Measurements from ENCODE around the gene PATE2.

Gene PATE2

GRCh38 chr11:125790825-125791224, 12.2 kb upstream of the PATE2 start:
- POLR2A ChIA-PET = no interaction called here
- CTCF ChIA-PET = no interaction called here
- no peaks in the 10 kb centered on the region for H3K9me3 ChIP-seq (ENCODE audit: control insufficient read depth, insufficient read depth, low read depth, low read length)
- H3K36me3 ChIP-seq (ENCODE audit: control insufficient read depth in 2 of 2, insufficient read depth in 1 of 2, low read length in 2 of 2) = no peaks in the 10 kb centered on the region
- H3K4me3 ChIP-seq (ENCODE audit: low read depth, low read length) = no peak overlapping the region
- TF ChIP-seq ZNF610 (tag by site-specific recombination; IDR thresholded peaks at IDR 0.05; ENCODE audit: borderline replicate concordance) = no peak
- TF ChIP-seq ZNF596 (tag by site-specific recombination; IDR thresholded peaks at IDR 0.05) = no peak
- TF ChIP-seq ZNF423 (tag by site-specific recombination; IDR thresholded peaks at IDR 0.05) = no peak
- no peak for TF ChIP-seq ZNF549 (tag by site-specific recombination; IDR thresholded peaks at IDR 0.05)
- TF ChIP-seq ZNF433 (tag by site-specific recombination; IDR thresholded peaks at IDR 0.05; ENCODE audit: low read depth) = no peak
- TF ChIP-seq, protein P1, sequence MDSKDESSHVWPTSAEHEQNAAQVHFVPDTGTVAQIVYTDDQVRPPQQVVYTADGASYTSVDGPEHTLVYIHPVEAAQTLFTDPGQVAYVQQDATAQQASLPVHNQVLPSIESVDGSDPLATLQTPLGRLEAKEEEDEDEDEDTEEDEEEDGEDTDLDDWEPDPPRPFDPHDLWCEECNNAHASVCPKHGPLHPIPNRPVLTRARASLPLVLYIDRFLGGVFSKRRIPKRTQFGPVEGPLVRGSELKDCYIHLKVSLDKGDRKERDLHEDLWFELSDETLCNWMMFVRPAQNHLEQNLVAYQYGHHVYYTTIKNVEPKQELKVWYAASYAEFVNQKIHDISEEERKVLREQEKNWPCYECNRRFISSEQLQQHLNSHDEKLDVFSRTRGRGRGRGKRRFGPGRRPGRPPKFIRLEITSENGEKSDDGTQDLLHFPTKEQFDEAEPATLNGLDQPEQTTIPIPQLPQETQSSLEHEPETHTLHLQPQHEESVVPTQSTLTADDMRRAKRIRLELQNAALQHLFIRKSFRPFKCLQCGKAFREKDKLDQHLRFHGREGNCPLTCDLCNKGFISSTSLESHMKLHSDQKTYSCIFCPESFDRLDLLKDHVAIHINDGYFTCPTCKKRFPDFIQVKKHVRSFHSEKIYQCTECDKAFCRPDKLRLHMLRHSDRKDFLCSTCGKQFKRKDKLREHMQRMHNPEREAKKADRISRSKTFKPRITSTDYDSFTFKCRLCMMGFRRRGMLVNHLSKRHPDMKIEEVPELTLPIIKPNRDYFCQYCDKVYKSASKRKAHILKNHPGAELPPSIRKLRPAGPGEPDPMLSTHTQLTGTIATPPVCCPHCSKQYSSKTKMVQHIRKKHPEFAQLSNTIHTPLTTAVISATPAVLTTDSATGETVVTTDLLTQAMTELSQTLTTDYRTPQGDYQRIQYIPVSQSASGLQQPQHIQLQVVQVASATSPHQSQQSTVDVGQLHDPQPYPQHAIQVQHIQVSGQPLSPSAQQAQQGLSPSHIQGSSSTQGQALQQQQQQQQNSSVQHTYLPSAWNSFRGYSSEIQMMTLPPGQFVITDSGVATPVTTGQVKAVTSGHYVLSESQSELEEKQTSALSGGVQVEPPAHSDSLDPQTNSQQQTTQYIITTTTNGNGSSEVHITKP (tag by site-specific recombination; IDR thresholded peaks at IDR 0.05) = no peak
- TF ChIP-seq, protein P2, sequence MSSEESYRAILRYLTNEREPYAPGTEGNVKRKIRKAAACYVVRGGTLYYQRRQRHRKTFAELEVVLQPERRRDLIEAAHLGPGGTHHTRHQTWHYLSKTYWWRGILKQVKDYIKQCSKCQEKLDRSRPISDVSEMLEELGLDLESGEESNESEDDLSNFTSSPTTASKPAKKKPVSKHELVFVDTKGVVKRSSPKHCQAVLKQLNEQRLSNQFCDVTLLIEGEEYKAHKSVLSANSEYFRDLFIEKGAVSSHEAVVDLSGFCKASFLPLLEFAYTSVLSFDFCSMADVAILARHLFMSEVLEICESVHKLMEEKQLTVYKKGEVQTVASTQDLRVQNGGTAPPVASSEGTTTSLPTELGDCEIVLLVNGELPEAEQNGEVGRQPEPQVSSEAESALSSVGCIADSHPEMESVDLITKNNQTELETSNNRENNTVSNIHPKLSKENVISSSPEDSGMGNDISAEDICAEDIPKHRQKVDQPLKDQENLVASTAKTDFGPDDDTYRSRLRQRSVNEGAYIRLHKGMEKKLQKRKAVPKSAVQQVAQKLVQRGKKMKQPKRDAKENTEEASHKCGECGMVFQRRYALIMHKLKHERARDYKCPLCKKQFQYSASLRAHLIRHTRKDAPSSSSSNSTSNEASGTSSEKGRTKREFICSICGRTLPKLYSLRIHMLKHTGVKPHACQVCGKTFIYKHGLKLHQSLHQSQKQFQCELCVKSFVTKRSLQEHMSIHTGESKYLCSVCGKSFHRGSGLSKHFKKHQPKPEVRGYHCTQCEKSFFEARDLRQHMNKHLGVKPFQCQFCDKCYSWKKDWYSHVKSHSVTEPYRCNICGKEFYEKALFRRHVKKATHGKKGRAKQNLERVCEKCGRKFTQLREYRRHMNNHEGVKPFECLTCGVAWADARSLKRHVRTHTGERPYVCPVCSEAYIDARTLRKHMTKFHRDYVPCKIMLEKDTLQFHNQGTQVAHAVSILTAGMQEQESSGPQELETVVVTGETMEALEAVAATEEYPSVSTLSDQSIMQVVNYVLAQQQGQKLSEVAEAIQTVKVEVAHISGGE (tag by site-specific recombination; conservative IDR thresholded peaks at IDR 0.05; ENCODE audit: low read depth) = no peak
- TF ChIP-seq ZNF426 (tag by site-specific recombination; IDR thresholded peaks at IDR 0.05) = no peak
- no peak for TF ChIP-seq ZNF2 (tag by site-specific recombination; IDR thresholded peaks at IDR 0.05)
- TF ChIP-seq, protein P3, sequence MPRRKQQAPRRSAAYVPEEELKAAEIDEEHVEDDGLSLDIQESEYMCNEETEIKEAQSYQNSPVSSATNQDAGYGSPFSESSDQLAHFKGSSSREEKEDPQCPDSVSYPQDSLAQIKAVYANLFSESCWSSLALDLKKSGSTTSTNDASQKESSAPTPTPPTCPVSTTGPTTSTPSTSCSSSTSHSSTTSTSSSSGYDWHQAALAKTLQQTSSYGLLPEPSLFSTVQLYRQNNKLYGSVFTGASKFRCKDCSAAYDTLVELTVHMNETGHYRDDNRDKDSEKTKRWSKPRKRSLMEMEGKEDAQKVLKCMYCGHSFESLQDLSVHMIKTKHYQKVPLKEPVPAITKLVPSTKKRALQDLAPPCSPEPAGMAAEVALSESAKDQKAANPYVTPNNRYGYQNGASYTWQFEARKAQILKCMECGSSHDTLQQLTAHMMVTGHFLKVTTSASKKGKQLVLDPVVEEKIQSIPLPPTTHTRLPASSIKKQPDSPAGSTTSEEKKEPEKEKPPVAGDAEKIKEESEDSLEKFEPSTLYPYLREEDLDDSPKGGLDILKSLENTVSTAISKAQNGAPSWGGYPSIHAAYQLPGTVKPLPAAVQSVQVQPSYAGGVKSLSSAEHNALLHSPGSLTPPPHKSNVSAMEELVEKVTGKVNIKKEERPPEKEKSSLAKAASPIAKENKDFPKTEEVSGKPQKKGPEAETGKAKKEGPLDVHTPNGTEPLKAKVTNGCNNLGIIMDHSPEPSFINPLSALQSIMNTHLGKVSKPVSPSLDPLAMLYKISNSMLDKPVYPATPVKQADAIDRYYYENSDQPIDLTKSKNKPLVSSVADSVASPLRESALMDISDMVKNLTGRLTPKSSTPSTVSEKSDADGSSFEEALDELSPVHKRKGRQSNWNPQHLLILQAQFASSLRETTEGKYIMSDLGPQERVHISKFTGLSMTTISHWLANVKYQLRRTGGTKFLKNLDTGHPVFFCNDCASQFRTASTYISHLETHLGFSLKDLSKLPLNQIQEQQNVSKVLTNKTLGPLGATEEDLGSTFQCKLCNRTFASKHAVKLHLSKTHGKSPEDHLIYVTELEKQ (tag by site-specific recombination; IDR thresholded peaks at IDR 0.05; ENCODE audit: borderline replicate concordance) = no peak
- TF ChIP-seq ZBTB48 (tag by site-specific recombination; IDR thresholded peaks at IDR 0.05) = no peak
- no peak for TF ChIP-seq ZSCAN5A (tag by site-specific recombination; IDR thresholded peaks at IDR 0.05)
- no peak for TF ChIP-seq BCL11B (tag by site-specific recombination; IDR thresholded peaks at IDR 0.05; ENCODE audit: low read depth)
- TF ChIP-seq ZSCAN23 (tag by site-specific recombination; IDR thresholded peaks at IDR 0.05) = no peak
- TF ChIP-seq, protein P4, sequence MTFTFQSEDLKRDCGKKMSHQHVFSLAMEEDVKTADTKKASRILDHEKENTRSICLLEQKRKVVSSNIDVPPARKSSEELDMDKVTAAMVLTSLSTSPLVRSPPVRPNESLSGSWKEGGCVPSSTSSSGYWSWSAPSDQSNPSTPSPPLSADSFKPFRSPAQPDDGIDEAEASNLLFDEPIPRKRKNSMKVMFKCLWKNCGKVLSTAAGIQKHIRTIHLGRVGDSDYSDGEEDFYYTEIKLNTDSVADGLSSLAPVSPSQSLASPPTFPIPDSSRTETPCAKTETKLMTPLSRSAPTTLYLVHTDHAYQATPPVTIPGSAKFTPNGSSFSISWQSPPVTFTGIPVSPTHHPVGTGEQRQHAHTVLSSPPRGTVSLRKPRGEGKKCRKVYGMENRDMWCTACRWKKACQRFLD (tag by site-specific recombination; IDR thresholded peaks at IDR 0.05) = no peak
- TF ChIP-seq ZNF311 (tag by site-specific recombination; IDR thresholded peaks at IDR 0.05; ENCODE audit: borderline replicate concordance) = no peak
- no peak for TF ChIP-seq HOXD13 (CRISPR knock-in tag; IDR thresholded peaks at IDR 0.05; ENCODE audit: borderline replicate concordance)
- TF ChIP-seq ZNF664 (tag by site-specific recombination; IDR thresholded peaks at IDR 0.05) = no peak
- H3K27ac ChIP-seq (ENCODE audit: extremely low read depth, low read depth, low read length) = no peak overlapping the region
- no peaks in the 10 kb centered on the region for H3K4me1 ChIP-seq (ENCODE audit: control insufficient read depth, insufficient read depth, low read length)

Data from HEK293 (cell line).